Measurements from ENCODE around the gene OAS3.

Gene OAS3

GRCh38 chr12:113007166-113007565 lies 68.9 kb downstream of the OAS3 start:
- Histone ChIP-seq H3K9me2 (replicated peaks; ENCODE audit: low read depth, low read length) (no peaks in the 10 kb centered on the region), H3K9ac (ENCODE audit: low read depth, low read length, poor library complexity, severe bottlenecking) (no peak overlapping the region), H3F3A (ENCODE audit: low read depth) (no peaks in the 10 kb centered on the region), H3K9me3 (ENCODE audit: insufficient read depth, low read depth, low read length) (no peaks in the 10 kb centered on the region), H3K79me2 (ENCODE audit: insufficient read depth, low read length) (no peaks in the 10 kb centered on the region), H3K4me2 (ENCODE audit: low read depth, low read length, poor library complexity, severe bottlenecking) (no peak overlapping the region), H3K27me3 (ENCODE audit: insufficient read depth, low read length, poor library complexity, severe bottlenecking) (no peaks in the 10 kb centered on the region), H2AFZ (ENCODE audit: low read length) (no peak overlapping the region), H3K36me3 (ENCODE audit: insufficient read depth, low read length) (no peaks in the 10 kb centered on the region), H3K4me3 (ENCODE audit: low read length, poor library complexity, severe bottlenecking) (no peak overlapping the region), H4K20me1 (ENCODE audit: insufficient read depth, low read length, poor library complexity, severe bottlenecking) (no peaks in the 10 kb centered on the region), H3K4me1 (ENCODE audit: insufficient read depth, low read length, poor library complexity, severe bottlenecking) (no peaks in the 10 kb centered on the region)
- TF ChIP-seq EZH2phosphoT487 (IDR thresholded peaks at IDR 0.05; ENCODE audit: borderline replicate concordance) (no peak), CTCF (conservative IDR thresholded peaks at IDR 0.05; ENCODE audit: low read length) (no peak)

- Histone ChIP-seq H3K79me2 (ENCODE audit: insufficient read depth, low read length) (no peaks in the 10 kb centered on the region), H3K9me3 (ENCODE audit: insufficient read depth, low read depth, low read length) (no peaks in the 10 kb centered on the region), H3K27me3 (ENCODE audit: insufficient read depth, low read length, poor library complexity, severe bottlenecking) (no peaks in the 10 kb centered on the region), H3K9ac (ENCODE audit: low read depth, low read length, poor library complexity, severe bottlenecking) (no peak overlapping the region), H3K4me3 (ENCODE audit: low read length, poor library complexity, severe bottlenecking) (no peak overlapping the region), H3K9me2 (replicated peaks; ENCODE audit: low read depth, low read length) (no peaks in the 10 kb centered on the region), H3K4me1 (ENCODE audit: insufficient read depth, low read length, poor library complexity, severe bottlenecking) (no peaks in the 10 kb centered on the region), H2AFZ (ENCODE audit: low read length) (no peak overlapping the region), H3F3A (ENCODE audit: low read depth) (no peaks in the 10 kb centered on the region), H3K4me2 (ENCODE audit: low read depth, low read length, poor library complexity, severe bottlenecking) (no peak overlapping the region), H3K36me3 (ENCODE audit: insufficient read depth, low read length) (no peaks in the 10 kb centered on the region), H4K20me1 (ENCODE audit: insufficient read depth, low read length, poor library complexity, severe bottlenecking) (no peaks in the 10 kb centered on the region)
- no peak for TF ChIP-seq CTCF (conservative IDR thresholded peaks at IDR 0.05; ENCODE audit: low read length)
- TF ChIP-seq EZH2phosphoT487 (IDR thresholded peaks at IDR 0.05; ENCODE audit: borderline replicate concordance), result no peak
Observed at GRCh38 chr12:113010701-113011100, 72.4 kb downstream of the OAS3 start.

GRCh38 chr12:113014565-113014964 lies 76.3 kb downstream of the OAS3 start:
- Histone ChIP-seq H3K4me1 (ENCODE audit: insufficient read depth, low read length, poor library complexity, severe bottlenecking) (no peaks in the 10 kb centered on the region), H3K79me2 (ENCODE audit: insufficient read depth, low read length) (no peaks in the 10 kb centered on the region), H3K9me2 (replicated peaks; ENCODE audit: low read depth, low read length) (no peaks in the 10 kb centered on the region), H3K36me3 (ENCODE audit: insufficient read depth, low read length) (no peaks in the 10 kb centered on the region), H3K4me3 (ENCODE audit: low read length, poor library complexity, severe bottlenecking) (no peak overlapping the region), H3K4me2 (ENCODE audit: low read depth, low read length, poor library complexity, severe bottlenecking) (no peak overlapping the region), H2AFZ (ENCODE audit: low read length) (no peak overlapping the region), H3K9me3 (ENCODE audit: insufficient read depth, low read depth, low read length) (no peaks in the 10 kb centered on the region), H3F3A (ENCODE audit: low read depth) (no peaks in the 10 kb centered on the region), H3K27me3 (ENCODE audit: insufficient read depth, low read length, poor library complexity, severe bottlenecking) (no peaks in the 10 kb centered on the region), H3K9ac (ENCODE audit: low read depth, low read length, poor library complexity, severe bottlenecking) (no peak overlapping the region), H4K20me1 (ENCODE audit: insufficient read depth, low read length, poor library complexity, severe bottlenecking) (no peaks in the 10 kb centered on the region)
- TF ChIP-seq EZH2phosphoT487 (IDR thresholded peaks at IDR 0.05; ENCODE audit: borderline replicate concordance), result no peak
- no peak for TF ChIP-seq CTCF (conservative IDR thresholded peaks at IDR 0.05; ENCODE audit: low read length)
